Panc1 (cell line): Measurements from ENCODE around the gene CLMP. TPM values are rescaled to one million over a fixed set of nuclear protein-coding genes. Genes with fewer than 3 reads are reported as not detected.

Source experiments
- ATAC-seq: fragments of 200-7000 bp; cut with Tn5 transposase; 2 replicates; pipeline ENCODE4 v1.9.1; 2020; ENCODE audit warnings: mild to moderate bottlenecking, moderate library complexity
- BruUV-seq: library from RNA; stranded (reverse); fragments of 400-500 nt; replicated peaks from 2 replicates; lab custom pipeline; 2021; lab: Mats Ljungman, UMichigan
- CTCF ChIA-PET: fragments of 300-600 bp; sonication (Branson Sonifier 250); formaldehyde crosslinking; loops from one replicate; lab custom pipeline; 2022; ENCODE audit warnings: antibody characterized with exemption; lab: Charles Lee
- POLR2A ChIA-PET: fragments of 300-600 bp; sonication (Branson Sonifier 250); formaldehyde crosslinking; loops from one replicate; lab custom pipeline; 2022; ENCODE audit warnings: antibody characterized with exemption; lab: Charles Lee
- DNase-seq: peaks from one replicate; pipeline ENCODE4 v3.0.0-alpha.2; 2010; ENCODE audit warnings: low read depth, low spot score
- H3K27ac ChIP-seq: 2 replicates; pipeline ENCODE4 v1.5.1; 2011; ENCODE audit warnings: mild to moderate bottlenecking, low read length, inconsistent platforms
- H3K27me3 ChIP-seq: fragments of 200-500 bp; sonication (Bioruptor generic); 2 replicates; pipeline ENCODE4 v1.6.0; 2014; ENCODE audit warnings: low read length, inconsistent platforms; ENCODE audit not compliant: control insufficient read depth, insufficient read depth
- H3K36me3 ChIP-seq: fragments of 200-500 bp; sonication (Bioruptor generic); 2 replicates; pipeline ENCODE4 v1.5.1; 2014; ENCODE audit warnings: inconsistent platforms, mild to moderate bottlenecking, low read length, moderate library complexity; ENCODE audit not compliant: control insufficient read depth, insufficient read depth
- H3K4me1 ChIP-seq: 2 replicates; pipeline ENCODE4 v1.5.1; 2011; ENCODE audit warnings: inconsistent platforms, mild to moderate bottlenecking, low read length, moderate library complexity; ENCODE audit not compliant: control insufficient read depth, insufficient read depth
- H3K4me3 ChIP-seq, 2 experiments: 2 replicates each; pipeline ENCODE4 v1.5.1; 2011 to 2012; ENCODE audit warnings: low read depth in 2 of 2, low read length in 2 of 2, mild to moderate bottlenecking in 2 of 2, inconsistent platforms in 1 of 2, moderate library complexity in 1 of 2
- H3K9me3 ChIP-seq: fragments of 200-500 bp; sonication (Bioruptor generic); 2 replicates; pipeline ENCODE4 v1.5.1; 2014; ENCODE audit warnings: low read depth, mild to moderate bottlenecking, inconsistent platforms, low read length, moderate library complexity; ENCODE audit not compliant: control insufficient read depth, insufficient read depth
- POLR2AphosphoS5 ChIP-seq: IDR thresholded peaks from 2 replicates; pipeline ENCODE4 v1.6.1; 2012; ENCODE audit warnings: mild to moderate bottlenecking, low read depth, low read length, moderate library complexity
- SIN3A ChIP-seq: IDR thresholded peaks from 2 replicates; pipeline ENCODE4 v1.6.1; 2012; ENCODE audit warnings: low read depth, mild to moderate bottlenecking, low read length, moderate library complexity, borderline replicate concordance; ENCODE audit not compliant: insufficient read depth
- TCF7L2 ChIP-seq: IDR thresholded peaks from 2 replicates; pipeline ENCODE4 v1.6.1; 2011; ENCODE audit warnings: mild to moderate bottlenecking, low read depth, low read length, inconsistent platforms
- in situ Hi-C: cut with HindIII; loops from 2 replicates; pipeline ENCODE4 v1.10.0; 2016; ENCODE audit warnings: low sequenced_read_pairs, low pct_unique_long_range_greater_than_20kb
- intact Hi-C: fragments of 100-400 bp; cut with micrococcal nuclease; formaldehyde crosslinking; loops from one replicate; pipeline ENCODE4 v1.10.0; 2022; ENCODE audit not compliant: unreplicated experiment
- total RNA-seq: library from RNA; stranded (reverse); gene quantifications from one replicate; pipeline ENCODE4 v1.2.1, GENCODE V29; 2021; ENCODE audit not compliant: unreplicated experiment
- TF ChIP-seq, protein P1 (sequence below), 2 experiments: IDR thresholded peaks; 2 replicates each; pipeline ENCODE4 v1.6.1; 2011 to 2012; ENCODE audit warnings: low read depth in 2 of 2, control low read depth in 1 of 2, low read length in 1 of 2, mild to moderate bottlenecking in 1 of 2, moderate library complexity in 1 of 2; ENCODE audit not compliant: insufficient read depth in 1 of 2
- TF ChIP-seq, protein P2 (sequence below): fragments of 450-650 bp; IDR thresholded peaks from 2 replicates; pipeline ENCODE4 v1.5.1; 2017; ENCODE audit warnings: mild to moderate bottlenecking

The CLMP gene
- total RNA-seq, 1 experiment from 2014 or later: 1.5 TPM

- POLR2A ChIA-PET: no interaction called here
- BruUV-seq: no TSS peak
- no peaks in the 10 kb centered on the region for H3K9me3 ChIP-seq
- intact Hi-C loops (no loop called here), in situ Hi-C loops (no loop called here)
- TF ChIP-seq TCF7L2 (no peak), POLR2AphosphoS5 (no peak), SIN3A (no peak)
- TF ChIP-seq, protein P1, sequence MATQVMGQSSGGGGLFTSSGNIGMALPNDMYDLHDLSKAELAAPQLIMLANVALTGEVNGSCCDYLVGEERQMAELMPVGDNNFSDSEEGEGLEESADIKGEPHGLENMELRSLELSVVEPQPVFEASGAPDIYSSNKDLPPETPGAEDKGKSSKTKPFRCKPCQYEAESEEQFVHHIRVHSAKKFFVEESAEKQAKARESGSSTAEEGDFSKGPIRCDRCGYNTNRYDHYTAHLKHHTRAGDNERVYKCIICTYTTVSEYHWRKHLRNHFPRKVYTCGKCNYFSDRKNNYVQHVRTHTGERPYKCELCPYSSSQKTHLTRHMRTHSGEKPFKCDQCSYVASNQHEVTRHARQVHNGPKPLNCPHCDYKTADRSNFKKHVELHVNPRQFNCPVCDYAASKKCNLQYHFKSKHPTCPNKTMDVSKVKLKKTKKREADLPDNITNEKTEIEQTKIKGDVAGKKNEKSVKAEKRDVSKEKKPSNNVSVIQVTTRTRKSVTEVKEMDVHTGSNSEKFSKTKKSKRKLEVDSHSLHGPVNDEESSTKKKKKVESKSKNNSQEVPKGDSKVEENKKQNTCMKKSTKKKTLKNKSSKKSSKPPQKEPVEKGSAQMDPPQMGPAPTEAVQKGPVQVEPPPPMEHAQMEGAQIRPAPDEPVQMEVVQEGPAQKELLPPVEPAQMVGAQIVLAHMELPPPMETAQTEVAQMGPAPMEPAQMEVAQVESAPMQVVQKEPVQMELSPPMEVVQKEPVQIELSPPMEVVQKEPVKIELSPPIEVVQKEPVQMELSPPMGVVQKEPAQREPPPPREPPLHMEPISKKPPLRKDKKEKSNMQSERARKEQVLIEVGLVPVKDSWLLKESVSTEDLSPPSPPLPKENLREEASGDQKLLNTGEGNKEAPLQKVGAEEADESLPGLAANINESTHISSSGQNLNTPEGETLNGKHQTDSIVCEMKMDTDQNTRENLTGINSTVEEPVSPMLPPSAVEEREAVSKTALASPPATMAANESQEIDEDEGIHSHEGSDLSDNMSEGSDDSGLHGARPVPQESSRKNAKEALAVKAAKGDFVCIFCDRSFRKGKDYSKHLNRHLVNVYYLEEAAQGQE (IDR thresholded peaks at IDR 0.05; ENCODE audit: insufficient read depth in 1 of 2, low read depth in 2 of 2, low read length in 1 of 2): no peak
- TF ChIP-seq, protein P2, sequence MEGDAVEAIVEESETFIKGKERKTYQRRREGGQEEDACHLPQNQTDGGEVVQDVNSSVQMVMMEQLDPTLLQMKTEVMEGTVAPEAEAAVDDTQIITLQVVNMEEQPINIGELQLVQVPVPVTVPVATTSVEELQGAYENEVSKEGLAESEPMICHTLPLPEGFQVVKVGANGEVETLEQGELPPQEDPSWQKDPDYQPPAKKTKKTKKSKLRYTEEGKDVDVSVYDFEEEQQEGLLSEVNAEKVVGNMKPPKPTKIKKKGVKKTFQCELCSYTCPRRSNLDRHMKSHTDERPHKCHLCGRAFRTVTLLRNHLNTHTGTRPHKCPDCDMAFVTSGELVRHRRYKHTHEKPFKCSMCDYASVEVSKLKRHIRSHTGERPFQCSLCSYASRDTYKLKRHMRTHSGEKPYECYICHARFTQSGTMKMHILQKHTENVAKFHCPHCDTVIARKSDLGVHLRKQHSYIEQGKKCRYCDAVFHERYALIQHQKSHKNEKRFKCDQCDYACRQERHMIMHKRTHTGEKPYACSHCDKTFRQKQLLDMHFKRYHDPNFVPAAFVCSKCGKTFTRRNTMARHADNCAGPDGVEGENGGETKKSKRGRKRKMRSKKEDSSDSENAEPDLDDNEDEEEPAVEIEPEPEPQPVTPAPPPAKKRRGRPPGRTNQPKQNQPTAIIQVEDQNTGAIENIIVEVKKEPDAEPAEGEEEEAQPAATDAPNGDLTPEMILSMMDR: no peak
- CTCF ChIA-PET: interaction anchor here (0.7 kb wide), 1 partner anchor 32 kb away, joined by 4 read pairs; no protein-coding TSS in a partner anchor
- no peak overlapping the region for H3K27ac ChIP-seq
- no peak for DNase-seq
- H3K27me3 ChIP-seq: no peaks in the 10 kb centered on the region
- ATAC-seq: no peak
- H3K4me1 ChIP-seq: peaks cover 7% of the 10 kb centered on the region
- H3K4me3 ChIP-seq: no peak overlapping the region
- H3K36me3 ChIP-seq: no peaks in the 10 kb centered on the region
Observed at GRCh38 chr11:123143921-123144320, 51.1 kb downstream of the CLMP start.

GRCh38 chr11:123143476-123143875 is 51.6 kb downstream of the CLMP start:
- CTCF ChIA-PET: interaction anchor here (0.7 kb wide), 1 partner anchor 32 kb away, joined by 4 read pairs; no protein-coding TSS in a partner anchor
- no peak for ATAC-seq
- Histone ChIP-seq H3K4me1 (peaks cover 7% of the 10 kb centered on the region), H3K27me3 (no peaks in the 10 kb centered on the region), H3K4me3 (no peak overlapping the region), H3K27ac (no peak overlapping the region), H3K36me3 (no peaks in the 10 kb centered on the region), H3K9me3 (no peaks in the 10 kb centered on the region)
- no peak for TF ChIP-seq TCF7L2
- TF ChIP-seq, protein P2: no peak
- TF ChIP-seq POLR2AphosphoS5: no peak
- TF ChIP-seq SIN3A: no peak
- TF ChIP-seq, protein P1 (IDR thresholded peaks at IDR 0.05; ENCODE audit: insufficient read depth in 1 of 2, low read depth in 2 of 2, low read length in 1 of 2): no peak
- in situ Hi-C loops (no loop called here), intact Hi-C loops (no loop called here)
- no peak for DNase-seq
- BruUV-seq: no TSS peak
- POLR2A ChIA-PET: interaction anchor here (0.8 kb wide), 1 partner anchor 9 kb away, joined by 3 read pairs; no protein-coding TSS in a partner anchor
